Limb (tissue), 2 donors: ENCODE data around the gene NUP214.
"Not testable (repeated sequence)": the region's sequence is repeated elsewhere in the genome, so short reads cannot be mapped to it uniquely, and the experiment has no call there.

Source experiments
- DNase-seq, 2 donors: peaks; one replicate each; pipeline ENCODE4 v3.0.0-alpha.2; 2016; ENCODE audit errors: extremely low spot score in 2 of 2

The NUP214 gene

DNA sequence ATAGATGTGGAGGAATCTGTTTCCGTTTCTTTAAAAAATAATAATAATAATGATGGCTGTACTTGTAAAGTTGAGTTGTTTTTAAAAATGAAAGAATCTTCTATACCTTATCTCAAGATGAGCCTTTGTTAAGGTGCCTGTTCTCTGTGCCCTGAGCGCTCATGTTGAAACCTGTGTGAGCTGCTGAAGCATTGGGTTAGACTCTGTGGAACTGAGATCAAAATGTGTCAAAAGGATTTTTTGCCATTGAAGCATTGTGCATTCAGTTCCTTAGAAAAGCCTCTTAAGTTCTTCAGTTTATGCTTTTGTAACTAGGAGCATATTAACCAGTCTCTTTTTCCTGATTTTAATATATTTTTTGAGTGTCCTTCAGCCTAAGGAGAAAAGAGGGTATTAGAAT is 67.7 kb downstream of the NUP214 start:
- no peak for DNase-seq

DNA sequence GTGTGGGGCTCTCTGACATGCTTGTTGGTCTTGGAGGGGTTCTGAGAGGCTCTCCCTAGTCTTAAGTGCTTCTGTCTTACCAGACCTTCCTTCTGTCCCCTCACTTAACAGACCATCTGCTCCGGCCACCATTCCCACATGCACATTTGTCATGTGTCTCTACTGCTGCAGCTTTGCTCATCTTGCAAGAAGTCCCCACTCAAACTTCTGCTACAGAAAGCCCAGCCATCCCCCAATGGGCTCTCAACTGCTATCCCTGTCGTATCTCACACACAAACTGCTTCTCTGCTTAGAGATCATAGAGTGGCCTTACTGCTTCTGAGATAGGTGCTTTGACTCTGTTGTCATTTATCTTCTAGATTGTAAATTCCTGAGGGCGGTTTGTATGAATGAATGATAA is 69.4 kb downstream of the NUP214 start:
- DNase-seq, result no peak

DNA sequence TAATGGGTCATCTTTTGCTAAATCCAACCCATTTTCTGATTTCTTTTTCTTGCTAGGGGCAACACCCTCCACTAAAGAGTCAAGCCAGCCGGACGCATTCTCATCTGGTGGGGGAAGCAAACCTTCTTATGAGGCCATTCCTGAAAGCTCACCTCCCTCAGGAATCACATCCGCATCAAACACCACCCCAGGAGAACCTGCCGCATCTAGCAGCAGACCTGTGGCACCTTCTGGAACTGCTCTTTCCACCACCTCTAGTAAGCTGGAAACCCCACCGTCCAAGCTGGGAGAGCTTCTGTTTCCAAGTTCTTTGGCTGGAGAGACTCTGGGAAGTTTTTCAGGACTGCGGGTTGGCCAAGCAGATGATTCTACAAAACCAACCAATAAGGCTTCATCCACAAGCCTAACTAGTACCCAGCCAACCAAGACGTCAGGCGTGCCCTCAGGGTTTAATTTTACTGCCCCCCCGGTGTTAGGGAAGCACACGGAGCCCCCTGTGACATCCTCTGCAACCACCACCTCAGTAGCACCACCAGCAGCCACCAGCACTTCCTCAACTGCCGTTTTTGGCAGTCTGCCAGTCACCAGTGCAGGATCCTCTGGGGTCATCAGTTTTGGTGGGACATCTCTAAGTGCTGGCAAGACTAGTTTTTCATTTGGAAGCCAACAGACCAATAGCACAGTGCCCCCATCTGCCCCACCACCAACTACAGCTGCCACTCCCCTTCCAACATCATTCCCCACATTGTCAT is 72.0 kb downstream of the NUP214 start:
- DNase-seq, result no peak

DNA sequence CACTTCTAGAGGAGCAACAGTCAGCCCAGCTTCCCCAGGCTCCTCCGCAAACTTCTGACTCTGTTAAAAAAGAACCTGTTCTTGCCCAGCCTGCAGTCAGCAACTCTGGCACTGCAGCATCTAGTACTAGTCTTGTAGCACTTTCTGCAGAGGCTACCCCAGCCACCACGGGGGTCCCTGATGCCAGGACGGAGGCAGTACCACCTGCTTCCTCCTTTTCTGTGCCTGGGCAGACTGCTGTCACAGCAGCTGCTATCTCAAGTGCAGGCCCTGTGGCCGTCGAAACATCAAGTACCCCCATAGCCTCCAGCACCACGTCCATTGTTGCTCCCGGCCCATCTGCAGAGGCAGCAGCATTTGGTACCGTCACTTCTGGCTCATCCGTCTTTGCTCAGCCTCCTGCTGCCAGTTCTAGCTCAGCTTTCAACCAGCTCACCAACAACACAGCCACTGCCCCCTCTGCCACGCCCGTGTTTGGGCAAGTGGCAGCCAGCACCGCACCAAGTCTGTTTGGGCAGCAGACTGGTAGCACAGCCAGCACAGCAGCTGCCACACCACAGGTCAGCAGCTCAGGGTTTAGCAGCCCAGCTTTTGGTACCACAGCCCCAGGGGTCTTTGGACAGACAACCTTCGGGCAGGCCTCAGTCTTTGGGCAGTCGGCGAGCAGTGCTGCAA is 72.8 kb downstream of the NUP214 start:
- no peak for DNase-seq

GRCh38 chr9:131201856-131202255 is 76.5 kb downstream of the NUP214 start:
- no peak for DNase-seq

DNA sequence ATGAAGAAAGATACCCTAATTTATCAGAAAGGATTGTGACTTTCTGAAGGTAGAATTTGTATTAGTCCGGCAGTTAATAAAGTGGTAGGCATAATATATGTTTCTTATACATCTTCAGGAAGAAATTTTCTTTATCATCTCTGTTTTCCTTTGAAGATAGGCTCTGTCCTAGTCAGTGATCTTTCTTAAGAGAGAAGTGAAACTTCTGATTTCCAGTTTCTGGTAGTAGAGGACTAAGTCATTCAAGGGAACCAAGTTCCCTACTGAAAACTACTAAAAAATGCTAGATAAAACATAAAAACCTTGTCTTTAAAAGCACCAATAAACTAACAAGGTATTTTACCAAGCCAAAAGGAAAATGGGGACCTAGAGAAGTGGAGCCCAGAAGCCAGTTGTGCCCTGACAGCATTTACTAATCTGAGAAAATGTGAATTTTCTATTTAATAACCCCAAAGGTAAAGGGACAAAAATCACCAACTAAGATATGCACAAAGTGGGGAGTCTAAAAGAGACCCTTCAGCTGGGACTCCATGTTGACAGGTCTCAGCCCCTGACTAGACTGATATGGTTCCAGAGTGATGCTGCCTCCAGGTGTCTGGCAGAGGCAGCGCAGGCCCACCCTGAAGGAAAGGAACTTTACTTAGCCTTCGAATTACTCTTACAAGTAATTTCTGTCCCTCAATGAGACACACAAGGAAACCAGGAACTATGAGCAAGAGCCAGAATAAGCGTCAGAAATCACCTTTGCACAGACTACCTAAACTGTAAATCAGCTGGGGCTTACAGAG is 78.2 kb downstream of the NUP214 start:
- DNase-seq, result no peak

DNA sequence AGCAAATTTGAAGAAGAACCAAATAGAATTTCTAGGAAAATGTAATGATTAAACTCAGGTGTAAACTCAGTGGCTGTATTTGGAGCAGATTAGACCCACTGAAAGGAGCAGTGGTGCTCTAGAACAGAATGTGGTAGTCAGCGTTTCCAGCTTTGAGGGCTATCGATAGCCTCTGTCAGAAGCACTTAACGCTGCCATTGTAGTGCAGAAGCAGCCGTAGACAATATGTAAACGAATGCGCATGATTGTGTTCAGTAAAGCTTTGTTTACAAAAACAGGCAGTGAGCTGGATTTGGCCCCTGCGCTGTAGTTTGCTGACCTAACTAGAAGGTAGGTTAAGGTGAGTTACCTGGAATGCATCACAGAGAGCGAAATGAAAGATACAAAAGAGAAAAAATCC is 78.9 kb downstream of the NUP214 start:
- no peak for DNase-seq

- no peak for DNase-seq
Measured at GRCh38 chr9:131206495-131206894, 81.1 kb downstream of the NUP214 start.

GRCh38 chr9:131211920-131212319 is 86.5 kb downstream of the NUP214 start:
- not testable (repeated sequence) for DNase-seq

- DNase-seq, result no peak
Measured at GRCh38 chr9:131214286-131214856, 89.0 kb downstream of the NUP214 start.

GRCh38 chr9:131214876-131215275 is 89.5 kb downstream of the NUP214 start:
- DNase-seq, result no peak

- DNase-seq, result no peak
Measured at GRCh38 chr9:131216806-131217205, 91.4 kb downstream of the NUP214 start.

DNA sequence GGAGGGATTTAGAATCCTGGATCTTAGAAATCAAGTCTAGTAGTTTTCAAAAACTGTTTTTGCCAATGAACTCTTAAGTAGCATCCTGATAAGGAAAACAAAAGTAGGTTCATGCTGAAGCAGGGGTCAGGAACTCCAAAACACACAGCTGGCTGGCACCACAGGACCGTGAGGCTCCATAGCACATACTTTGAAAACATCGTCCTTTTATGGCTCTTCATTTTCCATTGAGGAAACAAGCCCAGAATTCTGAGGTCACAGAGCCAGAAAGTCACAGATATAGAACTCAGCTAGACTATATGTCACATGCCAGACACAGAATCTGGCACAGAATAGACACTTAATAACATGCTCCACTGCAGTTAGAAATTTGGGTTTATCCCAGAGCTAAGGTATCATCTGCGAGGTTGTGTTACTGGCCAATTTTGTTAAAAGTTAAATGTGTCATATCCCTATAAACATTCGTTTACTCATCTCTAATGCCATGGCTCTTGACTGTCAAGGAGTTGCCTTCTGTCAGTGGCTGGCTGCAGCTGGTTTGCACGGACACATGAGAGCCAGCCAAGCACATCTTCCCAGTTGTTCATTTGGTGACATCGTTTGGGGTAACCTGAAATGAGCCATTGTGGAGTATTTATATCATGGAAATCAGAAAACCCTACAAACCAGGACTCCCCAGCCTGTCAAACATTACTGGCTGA is 92.1 kb downstream of the NUP214 start:
- no peak for DNase-seq

DNA sequence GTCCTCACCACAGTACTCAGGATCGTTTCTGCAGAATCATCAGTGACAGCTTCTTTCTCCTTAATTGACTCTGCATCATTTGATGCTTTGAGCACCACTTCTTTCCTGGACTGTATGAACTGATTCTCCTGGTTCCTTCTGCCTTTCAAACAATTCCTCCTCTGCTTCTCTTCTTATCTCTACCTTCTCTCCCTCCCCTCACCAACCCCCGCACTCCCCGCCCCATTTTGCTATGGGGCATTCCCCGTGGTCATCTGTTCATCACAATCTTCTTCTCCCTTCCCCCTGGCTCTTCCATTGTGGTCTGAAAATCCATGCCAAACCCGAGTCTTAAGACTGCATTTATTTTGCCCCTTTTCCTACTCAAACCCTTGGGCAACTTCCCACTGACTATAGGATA is 93.0 kb downstream of the NUP214 start:
- DNase-seq, result no peak

DNA sequence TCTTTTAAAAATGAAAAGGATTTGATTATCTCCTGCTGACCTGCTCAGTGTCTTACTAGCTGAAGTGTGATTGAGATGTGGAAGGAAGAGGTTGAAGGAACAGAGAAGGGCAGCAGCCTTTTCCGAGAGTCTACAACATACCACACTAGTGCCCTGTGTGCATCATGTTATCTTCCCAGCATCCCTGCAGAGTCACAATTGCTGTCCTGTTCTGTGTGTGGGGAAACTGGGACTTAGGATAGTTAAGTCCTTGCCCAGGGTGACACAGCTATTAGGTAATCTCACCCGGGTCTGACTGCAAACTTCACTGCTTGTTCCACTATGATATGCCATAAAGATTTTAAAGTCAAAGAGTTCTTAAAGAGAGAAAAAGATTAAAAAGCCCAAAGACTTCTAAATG is 95.1 kb downstream of the NUP214 start:
- DNase-seq, result no peak

- no peak for DNase-seq
Measured at GRCh38 chr9:131222460-131222859, 97.1 kb downstream of the NUP214 start.

- no peak for DNase-seq
Measured at GRCh38 chr9:131226226-131226625, 100.8 kb downstream of the NUP214 start.

GRCh38 chr9:131227112-131227958 is 101.9 kb downstream of the NUP214 start:
- DNase-seq, result no peak

DNA sequence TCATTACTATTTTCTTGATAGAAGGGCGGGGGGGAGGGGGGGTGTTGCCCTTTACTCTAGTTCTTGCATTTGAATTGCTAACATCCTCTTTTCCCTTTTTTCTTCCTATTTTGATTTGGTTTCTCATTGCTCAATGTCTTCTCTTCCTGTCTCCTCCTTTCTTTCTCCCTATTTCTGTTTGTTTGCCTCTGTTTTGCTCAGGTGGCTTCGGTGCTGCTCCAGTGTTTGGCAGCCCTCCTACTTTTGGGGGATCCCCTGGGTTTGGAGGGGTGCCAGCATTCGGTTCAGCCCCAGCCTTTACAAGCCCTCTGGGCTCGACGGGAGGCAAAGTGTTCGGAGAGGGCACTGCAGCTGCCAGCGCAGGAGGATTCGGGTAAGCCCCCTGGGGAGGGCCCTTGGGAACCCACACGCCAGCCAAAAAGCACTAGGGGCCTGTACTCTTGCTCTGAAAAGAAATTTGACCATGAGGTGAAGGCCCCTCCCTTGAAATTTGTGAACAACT is 102.6 kb downstream of the NUP214 start:
- DNase-seq, result no peak

DNA sequence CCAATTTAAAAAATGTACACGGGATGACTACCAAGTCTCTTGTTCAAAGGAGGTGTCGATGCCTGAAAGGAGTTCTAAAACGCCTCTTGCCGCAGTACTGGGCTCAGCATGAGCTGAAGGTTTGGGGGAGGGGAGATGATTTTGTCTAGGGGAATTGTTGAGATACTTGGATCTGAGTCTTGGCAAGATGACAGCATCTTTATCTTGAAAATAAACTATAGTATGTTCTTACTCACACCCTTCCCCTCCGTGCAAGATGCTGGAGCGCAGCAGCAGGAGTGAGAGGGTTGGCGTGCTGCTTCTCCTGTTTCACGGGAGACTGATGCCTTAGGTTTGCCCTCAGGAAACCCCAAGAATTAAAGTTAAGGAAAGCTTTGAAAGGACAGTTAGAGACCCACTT is 103.6 kb downstream of the NUP214 start:
- DNase-seq, result no peak
